ENCODE results near the gene ARID4B. TPM values are rescaled to one million over a fixed set of nuclear protein-coding genes. Genes with fewer than 3 reads are reported as not detected.

The ARID4B gene
- total and polyA plus RNA-seq, 2 of the 13 experiments (the other 11 are each of a cell fraction or from before 2014, with no cell fraction given), result 9.7 to 24.6 TPM

DNA sequence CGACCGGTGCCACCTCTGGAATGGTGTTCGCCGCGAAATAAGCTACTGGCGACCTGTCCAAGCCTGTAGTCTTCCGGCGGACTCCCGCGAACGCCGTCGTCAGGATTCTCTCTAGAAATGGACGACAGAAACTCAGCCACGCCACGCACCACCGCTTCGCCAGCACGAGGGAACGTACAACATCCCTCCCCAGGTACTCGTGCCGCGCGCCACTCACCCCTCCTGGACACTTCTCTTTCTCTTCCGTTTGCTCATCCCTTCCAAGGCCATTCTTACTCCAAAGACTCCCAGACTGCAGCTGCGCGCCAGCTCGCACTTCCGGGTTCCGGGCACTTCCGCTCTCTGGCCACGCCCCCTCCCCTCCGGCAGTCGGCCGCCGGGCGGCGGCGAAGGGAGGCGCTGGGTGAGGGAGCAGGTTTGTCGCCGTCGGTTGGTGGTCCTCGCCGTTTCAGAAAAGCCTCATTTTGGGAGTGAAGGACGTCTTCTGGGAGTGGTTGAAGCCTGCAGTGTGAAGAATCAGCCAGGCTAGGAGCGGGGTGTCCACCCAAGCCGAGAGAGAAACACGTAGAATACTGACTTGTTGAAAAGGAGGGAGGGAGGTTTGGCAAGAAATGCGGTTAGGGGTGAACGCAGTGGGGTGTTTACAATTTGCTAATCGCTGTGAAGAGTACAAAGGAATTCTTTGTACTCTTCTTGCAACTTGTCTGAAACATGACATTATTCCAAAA, 166.9 kb downstream of the ARID4B start, which contains the start of gene RBM34 (continued):
- TF ChIP-seq, protein P1, sequence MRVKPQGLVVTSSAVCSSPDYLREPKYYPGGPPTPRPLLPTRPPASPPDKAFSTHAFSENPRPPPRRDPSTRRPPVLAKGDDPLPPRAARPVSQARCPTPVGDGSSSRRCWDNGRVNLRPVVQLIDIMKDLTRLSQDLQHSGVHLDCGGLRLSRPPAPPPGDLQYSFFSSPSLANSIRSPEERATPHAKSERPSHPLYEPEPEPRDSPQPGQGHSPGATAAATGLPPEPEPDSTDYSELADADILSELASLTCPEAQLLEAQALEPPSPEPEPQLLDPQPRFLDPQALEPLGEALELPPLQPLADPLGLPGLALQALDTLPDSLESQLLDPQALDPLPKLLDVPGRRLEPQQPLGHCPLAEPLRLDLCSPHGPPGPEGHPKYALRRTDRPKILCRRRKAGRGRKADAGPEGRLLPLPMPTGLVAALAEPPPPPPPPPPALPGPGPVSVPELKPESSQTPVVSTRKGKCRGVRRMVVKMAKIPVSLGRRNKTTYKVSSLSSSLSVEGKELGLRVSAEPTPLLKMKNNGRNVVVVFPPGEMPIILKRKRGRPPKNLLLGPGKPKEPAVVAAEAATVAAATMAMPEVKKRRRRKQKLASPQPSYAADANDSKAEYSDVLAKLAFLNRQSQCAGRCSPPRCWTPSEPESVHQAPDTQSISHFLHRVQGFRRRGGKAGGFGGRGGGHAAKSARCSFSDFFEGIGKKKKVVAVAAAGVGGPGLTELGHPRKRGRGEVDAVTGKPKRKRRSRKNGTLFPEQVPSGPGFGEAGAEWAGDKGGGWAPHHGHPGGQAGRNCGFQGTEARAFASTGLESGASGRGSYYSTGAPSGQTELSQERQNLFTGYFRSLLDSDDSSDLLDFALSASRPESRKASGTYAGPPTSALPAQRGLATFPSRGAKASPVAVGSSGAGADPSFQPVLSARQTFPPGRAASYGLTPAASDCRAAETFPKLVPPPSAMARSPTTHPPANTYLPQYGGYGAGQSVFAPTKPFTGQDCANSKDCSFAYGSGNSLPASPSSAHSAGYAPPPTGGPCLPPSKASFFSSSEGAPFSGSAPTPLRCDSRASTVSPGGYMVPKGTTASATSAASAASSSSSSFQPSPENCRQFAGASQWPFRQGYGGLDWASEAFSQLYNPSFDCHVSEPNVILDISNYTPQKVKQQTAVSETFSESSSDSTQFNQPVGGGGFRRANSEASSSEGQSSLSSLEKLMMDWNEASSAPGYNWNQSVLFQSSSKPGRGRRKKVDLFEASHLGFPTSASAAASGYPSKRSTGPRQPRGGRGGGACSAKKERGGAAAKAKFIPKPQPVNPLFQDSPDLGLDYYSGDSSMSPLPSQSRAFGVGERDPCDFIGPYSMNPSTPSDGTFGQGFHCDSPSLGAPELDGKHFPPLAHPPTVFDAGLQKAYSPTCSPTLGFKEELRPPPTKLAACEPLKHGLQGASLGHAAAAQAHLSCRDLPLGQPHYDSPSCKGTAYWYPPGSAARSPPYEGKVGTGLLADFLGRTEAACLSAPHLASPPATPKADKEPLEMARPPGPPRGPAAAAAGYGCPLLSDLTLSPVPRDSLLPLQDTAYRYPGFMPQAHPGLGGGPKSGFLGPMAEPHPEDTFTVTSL (CRISPR knock-in tag; IDR thresholded peaks at IDR 0.05; ENCODE audit: borderline replicate concordance), result peak; percentile 57; the same call in 1 of the 2 replicates
- TF ChIP-seq ZNF549 (CRISPR knock-in tag; IDR thresholded peaks at IDR 0.05) (no peak), ARHGAP35 (CRISPR knock-in tag; IDR thresholded peaks at IDR 0.05; ENCODE audit: borderline replicate concordance) (no peak; the same call in 1 of the 2 replicates), SMYD3 (CRISPR knock-in tag; IDR thresholded peaks at IDR 0.05) (0 out of 2 replicates have a peak, but pooled peaks have one; percentile 44), TGIF2 (CRISPR knock-in tag; IDR thresholded peaks at IDR 0.05) (no peak; the same call in none of the 2 replicates), ZNF431 (CRISPR knock-in tag; IDR thresholded peaks at IDR 0.05; ENCODE audit: borderline replicate concordance, low read depth) (peak; percentile 95), XRCC5 (optimal IDR thresholded peaks at IDR 0.05; ENCODE audit: low read length) (peak; percentile 80), NFE2L1 (CRISPR knock-in tag; IDR thresholded peaks at IDR 0.05; ENCODE audit: borderline replicate concordance) (no peak), ZNF331 (CRISPR knock-in tag; IDR thresholded peaks at IDR 0.05) (peak; percentile 78), DNMT3B (CRISPR knock-in tag; conservative IDR thresholded peaks at IDR 0.05) (no peak)
- TF ChIP-seq, protein P2, sequence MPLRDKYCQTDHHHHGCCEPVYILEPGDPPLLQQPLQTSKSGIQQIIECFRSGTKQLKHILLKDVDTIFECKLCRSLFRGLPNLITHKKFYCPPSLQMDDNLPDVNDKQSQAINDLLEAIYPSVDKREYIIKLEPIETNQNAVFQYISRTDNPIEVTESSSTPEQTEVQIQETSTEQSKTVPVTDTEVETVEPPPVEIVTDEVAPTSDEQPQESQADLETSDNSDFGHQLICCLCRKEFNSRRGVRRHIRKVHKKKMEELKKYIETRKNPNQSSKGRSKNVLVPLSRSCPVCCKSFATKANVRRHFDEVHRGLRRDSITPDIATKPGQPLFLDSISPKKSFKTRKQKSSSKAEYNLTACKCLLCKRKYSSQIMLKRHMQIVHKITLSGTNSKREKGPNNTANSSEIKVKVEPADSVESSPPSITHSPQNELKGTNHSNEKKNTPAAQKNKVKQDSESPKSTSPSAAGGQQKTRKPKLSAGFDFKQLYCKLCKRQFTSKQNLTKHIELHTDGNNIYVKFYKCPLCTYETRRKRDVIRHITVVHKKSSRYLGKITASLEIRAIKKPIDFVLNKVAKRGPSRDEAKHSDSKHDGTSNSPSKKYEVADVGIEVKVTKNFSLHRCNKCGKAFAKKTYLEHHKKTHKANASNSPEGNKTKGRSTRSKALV (CRISPR knock-in tag; IDR thresholded peaks at IDR 0.05), result peak; percentile 66; the same call in 1 of the 2 replicates
- TF ChIP-seq, protein P3, sequence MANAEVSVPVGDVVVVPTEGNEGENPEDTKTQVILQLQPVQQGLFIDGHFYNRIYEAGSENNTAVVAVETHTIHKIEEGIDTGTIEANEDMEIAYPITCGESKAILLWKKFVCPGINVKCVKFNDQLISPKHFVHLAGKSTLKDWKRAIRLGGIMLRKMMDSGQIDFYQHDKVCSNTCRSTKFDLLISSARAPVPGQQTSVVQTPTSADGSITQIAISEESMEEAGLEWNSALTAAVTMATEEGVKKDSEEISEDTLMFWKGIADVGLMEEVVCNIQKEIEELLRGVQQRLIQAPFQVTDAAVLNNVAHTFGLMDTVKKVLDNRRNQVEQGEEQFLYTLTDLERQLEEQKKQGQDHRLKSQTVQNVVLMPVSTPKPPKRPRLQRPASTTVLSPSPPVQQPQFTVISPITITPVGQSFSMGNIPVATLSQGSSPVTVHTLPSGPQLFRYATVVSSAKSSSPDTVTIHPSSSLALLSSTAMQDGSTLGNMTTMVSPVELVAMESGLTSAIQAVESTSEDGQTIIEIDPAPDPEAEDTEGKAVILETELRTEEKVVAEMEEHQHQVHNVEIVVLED (CRISPR knock-in tag; IDR thresholded peaks at IDR 0.05; ENCODE audit: borderline replicate concordance), result peak; percentile 68
- TF ChIP-seq, protein P4, sequence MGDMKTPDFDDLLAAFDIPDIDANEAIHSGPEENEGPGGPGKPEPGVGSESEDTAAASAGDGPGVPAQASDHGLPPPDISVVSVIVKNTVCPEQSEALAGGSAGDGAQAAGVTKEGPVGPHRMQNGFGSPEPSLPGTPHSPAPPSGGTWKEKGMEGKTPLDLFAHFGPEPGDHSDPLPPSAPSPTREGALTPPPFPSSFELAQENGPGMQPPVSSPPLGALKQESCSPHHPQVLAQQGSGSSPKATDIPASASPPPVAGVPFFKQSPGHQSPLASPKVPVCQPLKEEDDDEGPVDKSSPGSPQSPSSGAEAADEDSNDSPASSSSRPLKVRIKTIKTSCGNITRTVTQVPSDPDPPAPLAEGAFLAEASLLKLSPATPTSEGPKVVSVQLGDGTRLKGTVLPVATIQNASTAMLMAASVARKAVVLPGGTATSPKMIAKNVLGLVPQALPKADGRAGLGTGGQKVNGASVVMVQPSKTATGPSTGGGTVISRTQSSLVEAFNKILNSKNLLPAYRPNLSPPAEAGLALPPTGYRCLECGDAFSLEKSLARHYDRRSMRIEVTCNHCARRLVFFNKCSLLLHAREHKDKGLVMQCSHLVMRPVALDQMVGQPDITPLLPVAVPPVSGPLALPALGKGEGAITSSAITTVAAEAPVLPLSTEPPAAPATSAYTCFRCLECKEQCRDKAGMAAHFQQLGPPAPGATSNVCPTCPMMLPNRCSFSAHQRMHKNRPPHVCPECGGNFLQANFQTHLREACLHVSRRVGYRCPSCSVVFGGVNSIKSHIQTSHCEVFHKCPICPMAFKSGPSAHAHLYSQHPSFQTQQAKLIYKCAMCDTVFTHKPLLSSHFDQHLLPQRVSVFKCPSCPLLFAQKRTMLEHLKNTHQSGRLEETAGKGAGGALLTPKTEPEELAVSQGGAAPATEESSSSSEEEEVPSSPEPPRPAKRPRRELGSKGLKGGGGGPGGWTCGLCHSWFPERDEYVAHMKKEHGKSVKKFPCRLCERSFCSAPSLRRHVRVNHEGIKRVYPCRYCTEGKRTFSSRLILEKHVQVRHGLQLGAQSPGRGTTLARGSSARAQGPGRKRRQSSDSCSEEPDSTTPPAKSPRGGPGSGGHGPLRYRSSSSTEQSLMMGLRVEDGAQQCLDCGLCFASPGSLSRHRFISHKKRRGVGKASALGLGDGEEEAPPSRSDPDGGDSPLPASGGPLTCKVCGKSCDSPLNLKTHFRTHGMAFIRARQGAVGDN (CRISPR knock-in tag; IDR thresholded peaks at IDR 0.05), result peak; percentile 100

Measured in HepG2 (cell line).